Measurements from ENCODE around the gene GABRB2.
"Not testable (repeated sequence)": the region's sequence is repeated elsewhere in the genome, so short reads cannot be mapped to it uniquely, and the experiment has no call there.

Gene GABRB2

GRCh38 chr5:161261668-161262323, 284.7 kb downstream of the GABRB2 start:
- no peak for TF ChIP-seq SPI1 (IDR thresholded peaks at IDR 0.05; ENCODE audit: low read depth, low read length)
- no peak for TF ChIP-seq POLR2AphosphoS5 (IDR thresholded peaks at IDR 0.05; ENCODE audit: low read depth, low read length)
- no peak for TF ChIP-seq PAX5 (IDR thresholded peaks at IDR 0.05; ENCODE audit: insufficient read depth, low read length, severe bottlenecking)
- TF ChIP-seq POU2F2 (IDR thresholded peaks at IDR 0.05; ENCODE audit: low read depth, low read length) = no peak
- TF ChIP-seq TAF1 (IDR thresholded peaks at IDR 0.05; ENCODE audit: low read depth, low read length) = no peak
- TF ChIP-seq POLR2A (IDR thresholded peaks at IDR 0.05; ENCODE audit: low read depth, low read length) = no peak
- no peak for FAIRE-seq
- no peak for DNase-seq (ENCODE audit: insufficient read length, low spot score)

- no peak for FAIRE-seq
- no peak for DNase-seq (ENCODE audit: insufficient read length, low spot score)
- TF ChIP-seq POLR2AphosphoS5 (IDR thresholded peaks at IDR 0.05; ENCODE audit: low read depth, low read length) (no peak), SPI1 (IDR thresholded peaks at IDR 0.05; ENCODE audit: low read depth, low read length) (no peak), POU2F2 (IDR thresholded peaks at IDR 0.05; ENCODE audit: low read depth, low read length) (no peak), PAX5 (IDR thresholded peaks at IDR 0.05; ENCODE audit: insufficient read depth, low read length, severe bottlenecking) (no peak), POLR2A (IDR thresholded peaks at IDR 0.05; ENCODE audit: low read depth, low read length) (no peak), TAF1 (IDR thresholded peaks at IDR 0.05; ENCODE audit: low read depth, low read length) (no peak)
Observed at GRCh38 chr5:161258438-161258837, 288.1 kb downstream of the GABRB2 start.

- TF ChIP-seq POLR2AphosphoS5 (IDR thresholded peaks at IDR 0.05; ENCODE audit: low read depth, low read length) = no peak
- TF ChIP-seq POU2F2 (IDR thresholded peaks at IDR 0.05; ENCODE audit: low read depth, low read length) = no peak
- TF ChIP-seq SPI1 (IDR thresholded peaks at IDR 0.05; ENCODE audit: low read depth, low read length) = no peak
- no peak for TF ChIP-seq POLR2A (IDR thresholded peaks at IDR 0.05; ENCODE audit: low read depth, low read length)
- no peak for TF ChIP-seq TAF1 (IDR thresholded peaks at IDR 0.05; ENCODE audit: low read depth, low read length)
- TF ChIP-seq PAX5 (IDR thresholded peaks at IDR 0.05; ENCODE audit: insufficient read depth, low read length, severe bottlenecking) = no peak
- FAIRE-seq = no peak
- DNase-seq (ENCODE audit: insufficient read length, low spot score) = no peak
Observed at GRCh38 chr5:161256957-161257356, 289.6 kb downstream of the GABRB2 start.

- not testable (repeated sequence) for DNase-seq (ENCODE audit: insufficient read length, low spot score); FAIRE-seq
Observed at GRCh38 chr5:161252955-161253354, 293.6 kb downstream of the GABRB2 start.

- FAIRE-seq = no peak
- DNase-seq (ENCODE audit: insufficient read length, low spot score) = no peak
- TF ChIP-seq PAX5 (IDR thresholded peaks at IDR 0.05; ENCODE audit: insufficient read depth, low read length, severe bottlenecking) (no peak), TAF1 (IDR thresholded peaks at IDR 0.05; ENCODE audit: low read depth, low read length) (no peak), POLR2A (IDR thresholded peaks at IDR 0.05; ENCODE audit: low read depth, low read length) (no peak), POLR2AphosphoS5 (IDR thresholded peaks at IDR 0.05; ENCODE audit: low read depth, low read length) (no peak), POU2F2 (IDR thresholded peaks at IDR 0.05; ENCODE audit: low read depth, low read length) (no peak), SPI1 (IDR thresholded peaks at IDR 0.05; ENCODE audit: low read depth, low read length) (no peak)
Observed at GRCh38 chr5:161246749-161247148, 299.8 kb downstream of the GABRB2 start.

- FAIRE-seq; DNase-seq (ENCODE audit: insufficient read length, low spot score): not testable (repeated sequence)
Observed at GRCh38 chr5:161245846-161246245, 300.7 kb downstream of the GABRB2 start.
